Esophagus mucosa (tissue), 1 donor: ENCODE measurements around the gene EXOSC7. TPM values are rescaled to one million over a fixed set of nuclear protein-coding genes. Genes with fewer than 3 reads are reported as not detected.
"Not testable (repeated sequence)": the region's sequence is repeated elsewhere in the genome, so short reads cannot be mapped to it uniquely, and the experiment has no call there.

Experiments
- ATAC-seq: fragments of 200-7000 bp; cut with Tn5 transposase; one replicate; pipeline ENCODE4 v1.9.1; 2020
- total RNA-seq: library from RNA; stranded (reverse); gene quantifications from one replicate; pipeline ENCODE4 v1.2.4, GENCODE V29; 2023
- donor health status: DM: yes; HTN: yes; CAD: no.

EXOSC7 gene
- total RNA-seq, 1 donor from 2014 or later, result 32.5 TPM

- no peak for ATAC-seq
These were observed 13.2 kb upstream of the EXOSC7 start for GRCh38 chr3:44962621-44963393.

- ATAC-seq, result peak; percentile 39
These were observed 12.3 kb upstream of the EXOSC7 start for GRCh38 chr3:44963571-44964325.

GRCh38 chr3:44965165-44965564, 10.9 kb upstream of the EXOSC7 start:
- ATAC-seq, result no peak

DNA sequence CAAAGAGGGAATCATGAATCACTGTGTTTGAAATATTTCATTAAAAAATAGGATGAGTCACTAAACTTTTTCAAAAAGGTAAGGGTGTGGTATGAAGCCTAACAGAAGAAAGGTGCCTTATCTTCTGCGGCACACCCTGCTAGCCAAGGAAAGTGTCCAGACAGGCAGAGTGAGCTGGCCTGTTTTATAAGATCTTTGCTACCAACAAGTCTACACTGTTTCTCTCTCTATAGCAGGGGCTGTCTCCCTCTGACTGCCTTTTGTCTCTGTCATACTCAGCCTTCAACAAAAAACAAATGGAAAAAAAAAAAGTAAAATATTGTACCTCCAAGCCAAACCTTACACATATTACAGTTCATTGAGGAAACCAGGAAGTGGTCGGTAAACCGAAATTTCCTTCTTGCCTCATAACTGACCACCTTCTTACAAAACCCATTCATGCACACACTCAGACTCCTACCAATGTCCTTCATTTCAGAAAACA, 9.2 kb upstream of the EXOSC7 start:
- ATAC-seq, result peak; percentile 93

- no peak for ATAC-seq
These were observed 7.6 kb upstream of the EXOSC7 start for GRCh38 chr3:44968447-44968858.

DNA sequence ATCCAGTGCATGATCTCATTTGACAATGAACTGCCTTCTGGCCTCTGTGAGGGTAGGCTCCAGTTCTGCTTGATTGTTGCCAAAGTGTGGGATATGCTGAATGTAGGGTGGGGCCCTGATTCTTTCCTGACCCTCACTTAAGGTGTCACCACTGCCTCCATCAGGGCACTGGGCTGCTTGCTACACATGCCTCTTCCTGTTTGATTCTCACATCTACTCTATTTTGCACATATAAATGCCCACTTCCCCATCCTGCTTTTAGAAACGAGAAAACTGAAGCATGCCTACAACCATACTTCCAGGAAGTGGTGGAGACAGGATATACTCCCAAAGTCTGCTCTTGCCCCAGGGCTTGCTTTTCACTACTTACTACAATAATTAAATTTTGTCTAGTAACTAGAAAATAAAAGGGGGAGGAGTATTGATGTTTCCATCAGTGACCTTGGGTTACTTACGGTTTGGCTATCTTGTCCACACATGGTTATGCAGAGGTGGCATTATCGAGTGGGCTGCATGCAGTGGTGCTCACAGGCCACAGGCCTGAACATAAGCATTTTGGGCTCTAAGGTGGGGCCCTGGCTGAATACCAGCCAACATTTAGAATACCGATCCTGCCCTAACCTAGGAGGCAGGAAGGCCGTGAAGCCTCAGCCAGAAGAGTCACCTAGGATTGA, 6.8 kb upstream of the EXOSC7 start:
- no peak for ATAC-seq

GRCh38 chr3:44969828-44970179, 6.2 kb upstream of the EXOSC7 start:
- no peak for ATAC-seq

DNA sequence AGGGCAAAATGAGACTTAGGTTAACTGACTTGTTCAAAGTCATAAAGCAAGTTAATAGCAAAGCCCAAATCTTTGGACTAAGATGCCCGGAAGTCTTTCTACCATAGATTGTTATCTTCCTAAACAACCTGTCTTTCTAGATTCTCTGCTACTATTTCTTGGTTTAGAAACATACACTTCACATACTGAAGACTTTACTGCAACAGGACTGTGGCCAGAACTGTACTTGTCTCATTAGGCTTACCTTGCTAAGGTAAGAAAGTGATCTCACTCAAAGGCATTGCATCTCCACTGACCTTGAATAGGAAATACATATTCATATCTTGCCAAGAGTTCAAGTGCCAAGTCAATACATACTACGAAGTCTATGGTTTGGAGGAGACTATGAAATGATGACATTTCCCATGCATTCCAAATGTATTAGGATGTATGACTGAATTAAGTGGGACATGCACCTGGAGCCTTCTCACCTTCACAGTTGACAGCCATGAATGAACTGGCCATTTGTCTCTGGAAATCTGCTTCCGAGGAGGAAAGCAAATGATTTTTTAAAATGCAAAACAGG, 5.0 kb upstream of the EXOSC7 start:
- no peak for ATAC-seq

DNA sequence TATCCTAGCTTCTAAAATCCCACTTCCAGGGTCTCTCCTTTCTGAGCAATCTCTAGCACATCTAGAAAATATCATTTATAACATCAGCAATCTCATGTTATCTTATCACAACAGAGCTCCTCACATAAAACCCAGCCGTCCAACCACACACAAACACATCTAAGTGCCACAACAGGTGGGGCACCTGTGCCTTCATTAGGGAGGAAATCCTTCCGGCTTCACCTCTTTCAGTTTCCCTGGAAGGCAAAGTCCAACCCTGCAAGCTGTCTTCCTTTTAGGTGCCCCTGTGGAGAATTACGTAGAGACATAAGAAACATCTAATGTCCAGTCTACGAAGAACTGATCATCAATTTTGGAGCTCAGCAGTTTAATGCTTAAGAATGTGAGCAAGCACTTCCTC, 1.6 kb upstream of the EXOSC7 start:
- no peak for ATAC-seq

GRCh38 chr3:44981220-44981619, 5.2 kb downstream of the EXOSC7 start:
- no peak for ATAC-seq

GRCh38 chr3:44981751-44982150, 5.7 kb downstream of the EXOSC7 start:
- no peak for ATAC-seq

DNA sequence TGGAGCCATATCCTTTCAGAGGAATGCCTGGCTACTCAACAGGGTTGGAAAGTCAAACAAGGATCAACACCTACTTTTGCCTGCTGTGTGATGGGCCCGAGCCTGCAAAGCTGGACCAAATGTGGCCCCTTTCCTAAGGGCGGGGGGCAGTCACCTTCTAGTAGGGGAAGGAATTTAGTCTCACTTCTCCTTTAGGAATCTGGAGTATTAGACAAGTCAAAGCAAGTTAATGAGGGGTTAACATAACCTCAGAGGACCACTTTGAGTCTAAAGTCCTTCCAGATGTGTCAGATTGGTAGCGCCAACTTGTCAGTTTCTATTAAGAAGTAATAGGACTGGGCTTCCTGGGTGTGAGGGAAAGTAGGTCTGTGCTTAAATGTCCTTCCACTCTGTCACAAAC, 6.8 kb downstream of the EXOSC7 start:
- ATAC-seq, result no peak

DNA sequence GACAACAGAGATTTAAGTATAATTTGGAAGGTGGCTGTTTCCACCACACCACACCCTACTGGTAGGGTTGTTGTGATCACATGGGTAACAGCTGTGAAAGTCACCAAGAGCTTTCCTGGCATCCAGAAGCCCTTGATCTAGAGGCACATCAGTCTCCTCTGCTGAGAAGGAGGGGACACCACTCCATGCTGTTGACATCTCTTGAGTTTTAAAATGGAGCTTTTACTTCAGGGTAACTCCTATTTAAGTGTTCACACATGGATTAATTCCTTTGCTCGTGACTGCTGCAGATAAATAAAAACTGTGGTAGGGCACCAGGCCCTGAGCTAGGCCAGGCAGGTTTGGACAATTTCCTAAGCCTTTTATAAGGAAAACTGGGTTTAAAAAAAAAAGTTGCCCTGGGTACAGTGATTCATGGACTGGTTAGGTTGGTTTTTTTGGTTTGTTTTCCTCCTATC, 7.5 kb downstream of the EXOSC7 start:
- peak; percentile 85 for ATAC-seq

DNA sequence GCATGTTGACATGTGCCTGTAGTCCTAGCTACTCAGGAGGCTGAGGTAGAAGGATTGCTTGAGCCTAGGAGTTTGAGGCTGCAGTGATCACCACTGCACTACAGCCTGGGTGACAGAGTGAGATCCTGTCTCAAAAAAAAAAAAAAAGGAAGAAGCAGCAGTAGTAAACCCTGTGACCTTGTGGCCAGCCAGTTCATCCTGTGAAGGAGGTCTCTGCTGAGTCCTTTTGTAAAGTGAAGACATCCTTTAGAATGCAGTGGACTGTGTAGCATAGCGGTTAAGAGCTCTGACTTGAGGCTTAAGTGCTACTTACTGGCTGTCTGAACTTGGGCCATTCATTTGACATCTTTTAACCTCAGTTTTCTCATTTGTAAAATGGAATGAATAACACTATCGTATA, 8.3 kb downstream of the EXOSC7 start:
- ATAC-seq, result no peak

- ATAC-seq, result not testable (repeated sequence)
These were observed 10.3 kb downstream of the EXOSC7 start for GRCh38 chr3:44986330-44986729.

GRCh38 chr3:44987332-44987731, 11.3 kb downstream of the EXOSC7 start:
- no peak for ATAC-seq

GRCh38 chr3:44988073-44988472, 12.0 kb downstream of the EXOSC7 start:
- no peak for ATAC-seq

GRCh38 chr3:44989141-44989540, 13.1 kb downstream of the EXOSC7 start:
- no peak for ATAC-seq

- no peak for ATAC-seq
These were observed 13.8 kb downstream of the EXOSC7 start for GRCh38 chr3:44989636-44990373.

DNA sequence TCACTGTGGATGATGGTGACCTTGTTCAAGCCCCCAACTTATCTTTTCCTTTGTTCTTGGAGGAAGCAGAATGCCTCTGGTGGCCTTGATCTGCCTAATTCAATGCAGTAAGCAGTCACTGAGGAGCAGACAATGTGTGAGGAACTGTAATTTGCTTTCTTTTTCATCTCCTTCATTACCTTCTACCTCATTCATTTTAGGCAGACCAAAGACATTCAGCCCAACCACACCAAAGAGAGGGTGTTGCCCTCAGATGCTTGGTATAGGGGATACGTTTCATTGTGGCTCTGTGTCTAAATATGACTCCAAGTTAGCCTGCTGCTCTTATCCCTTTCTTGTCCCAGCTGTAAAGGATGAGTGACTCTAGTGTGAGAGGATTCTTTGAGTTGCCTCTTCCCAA, 15.3 kb downstream of the EXOSC7 start:
- ATAC-seq, result no peak

- peak; percentile 82 for ATAC-seq
These were observed 16.8 kb downstream of the EXOSC7 start for GRCh38 chr3:44992555-44993470.
